Liver (tissue), 9 donors: ENCODE results near the gene GALNT8. TPM values are rescaled to one million over a fixed set of nuclear protein-coding genes. Genes with fewer than 3 reads are reported as not detected.

ENCODE experiments used
- DNase-seq: peaks from one replicate; pipeline ENCODE4 v3.0.0-alpha.2; 2017; ENCODE audit warnings: low spot score
- H3K27ac ChIP-seq, 2 donors: one replicate each; pipeline ENCODE4 v1.7.0; 2013; ENCODE audit warnings: inconsistent platforms in 2 of 2, low read length in 2 of 2, control low read depth in 1 of 2, low read depth in 1 of 2, mild to moderate bottlenecking in 1 of 2
- H3K27me3 ChIP-seq, 4 donors: one replicate each; pipeline versions ENCODE4 v1.6.1 to v1.7.0; 2013; ENCODE audit warnings: low read length in 3 of 4, inconsistent platforms in 1 of 4, mild to moderate bottlenecking in 1 of 4, moderate library complexity in 1 of 4; ENCODE audit not compliant: control insufficient read depth in 4 of 4, insufficient read depth in 4 of 4
- H3K36me3 ChIP-seq, 4 donors: one replicate each; pipeline versions ENCODE4 v1.6.1 to v1.7.0; 2013; ENCODE audit warnings: low read length in 3 of 4, mild to moderate bottlenecking in 3 of 4, low read depth in 1 of 4, moderate library complexity in 1 of 4; ENCODE audit not compliant: control insufficient read depth in 4 of 4, insufficient read depth in 3 of 4
- H3K4me1 ChIP-seq, 4 donors: one replicate each; pipeline versions ENCODE4 v1.6.1 to v1.7.0; 2013; ENCODE audit warnings: low read length in 3 of 4, mild to moderate bottlenecking in 3 of 4, moderate library complexity in 1 of 4; ENCODE audit not compliant: control insufficient read depth in 4 of 4, insufficient read depth in 4 of 4
- H3K4me3 ChIP-seq, 3 donors: one replicate each; pipeline versions ENCODE4 v1.6.1 to v1.7.0; 2013; ENCODE audit warnings: low read length in 3 of 3, control low read depth in 1 of 3, low read depth in 1 of 3, mild to moderate bottlenecking in 1 of 3
- H3K9ac ChIP-seq, 2 donors: one replicate each; pipeline ENCODE4 v1.7.0; 2013; ENCODE audit warnings: low read length in 2 of 2, mild to moderate bottlenecking in 2 of 2, moderate library complexity in 2 of 2, control low read depth in 1 of 2, low read depth in 1 of 2
- H3K9me3 ChIP-seq, 4 donors: one replicate each; pipeline versions ENCODE4 v1.6.1 to v1.7.0; 2013; ENCODE audit warnings: low read length in 3 of 4; ENCODE audit not compliant: control insufficient read depth in 4 of 4
- CTCF ChIP-seq: fragments of 150-350 bp; IDR thresholded peaks from 2 replicates; pipeline ENCODE4 v1.5.1; 2017; ENCODE audit warnings: improper control_type of control experiment, low read depth, low read length; ENCODE audit not compliant: missing input control
- EGR1 ChIP-seq, 2 donors: IDR thresholded peaks; 2 replicates each; pipeline ENCODE4 v1.6.1; 2016 to 2018; ENCODE audit warnings: antibody characterized with exemption in 2 of 2, low read depth in 2 of 2
- FOXA1 ChIP-seq: IDR thresholded peaks from 2 replicates; pipeline ENCODE4 v1.6.1; 2016; ENCODE audit warnings: antibody characterized with exemption
- FOXA2 ChIP-seq: IDR thresholded peaks from 2 replicates; pipeline ENCODE4 v1.6.1; 2016; ENCODE audit warnings: antibody characterized with exemption
- GABPA ChIP-seq, 2 donors: IDR thresholded peaks in 1 of 2; conservative IDR thresholded peaks in 1 of 2; 2 replicates each; pipeline ENCODE4 v1.6.1; 2016; ENCODE audit warnings: antibody characterized with exemption in 2 of 2, mild to moderate bottlenecking in 1 of 2, moderate library complexity in 1 of 2
- HNF4A ChIP-seq, 2 donors: conservative IDR thresholded peaks; 2 replicates each; pipeline ENCODE4 v1.6.1; 2016; ENCODE audit warnings: antibody characterized with exemption in 2 of 2, mild to moderate bottlenecking in 2 of 2
- MAX ChIP-seq: IDR thresholded peaks from 2 replicates; pipeline ENCODE4 v1.6.1; 2016; ENCODE audit warnings: antibody characterized with exemption
- REST ChIP-seq: IDR thresholded peaks from 2 replicates; pipeline ENCODE4 v1.6.1; 2016; ENCODE audit warnings: antibody characterized with exemption, mild to moderate bottlenecking
- SP1 ChIP-seq: IDR thresholded peaks from 2 replicates; pipeline ENCODE4 v1.6.1; 2018; ENCODE audit warnings: antibody characterized with exemption, mild to moderate bottlenecking
- TAF1 ChIP-seq: conservative IDR thresholded peaks from 2 replicates; pipeline ENCODE4 v1.6.1; 2016; ENCODE audit warnings: antibody characterized with exemption, mild to moderate bottlenecking
- YY1 ChIP-seq: IDR thresholded peaks from 2 replicates; pipeline ENCODE4 v1.6.1; 2016; ENCODE audit warnings: antibody characterized with exemption, mild to moderate bottlenecking
- WGBS: extraction: QIAGEN DNeasy Blood & Tissue Kit; methylation state at CpG from one replicate; pipeline ENCODE4 v1.1.7; 2013; 5-methylcytosine and 5-hydroxymethylcytosine counted together
- polyA plus RNA-seq, 2 donors: library from polyadenylated mRNA; stranded (reverse) in 1 of 2; unstranded in 1 of 2; fragments of 200-250 nt in 1 of 2; fragments of >200 nt in 1 of 2; fragmentation: Nextera tagmentation in 1 of 2; extraction: Ambion mirVana in 1 of 2; gene quantifications; one replicate each; pipeline versions ENCODE4 v1.2.1 to v1.2.3, GENCODE V29; 2013 to 2015
- total RNA-seq, 2 donors: library from RNA; depleted of rRNA; stranded (reverse); fragments of >200 nt; gene quantifications; one replicate each; pipeline ENCODE4 v1.2.3, GENCODE V29; 2014
- TF ChIP-seq, protein P1 (sequence below): IDR thresholded peaks from 2 replicates; pipeline ENCODE4 v1.6.1; 2016; ENCODE audit warnings: antibody characterized with exemption
- donor health status: healthy.
- donor health status: healthy.
- donor health status: healthy.
- donor health status: healthy.
- donor health status: healthy.

GALNT8 gene, protein sequence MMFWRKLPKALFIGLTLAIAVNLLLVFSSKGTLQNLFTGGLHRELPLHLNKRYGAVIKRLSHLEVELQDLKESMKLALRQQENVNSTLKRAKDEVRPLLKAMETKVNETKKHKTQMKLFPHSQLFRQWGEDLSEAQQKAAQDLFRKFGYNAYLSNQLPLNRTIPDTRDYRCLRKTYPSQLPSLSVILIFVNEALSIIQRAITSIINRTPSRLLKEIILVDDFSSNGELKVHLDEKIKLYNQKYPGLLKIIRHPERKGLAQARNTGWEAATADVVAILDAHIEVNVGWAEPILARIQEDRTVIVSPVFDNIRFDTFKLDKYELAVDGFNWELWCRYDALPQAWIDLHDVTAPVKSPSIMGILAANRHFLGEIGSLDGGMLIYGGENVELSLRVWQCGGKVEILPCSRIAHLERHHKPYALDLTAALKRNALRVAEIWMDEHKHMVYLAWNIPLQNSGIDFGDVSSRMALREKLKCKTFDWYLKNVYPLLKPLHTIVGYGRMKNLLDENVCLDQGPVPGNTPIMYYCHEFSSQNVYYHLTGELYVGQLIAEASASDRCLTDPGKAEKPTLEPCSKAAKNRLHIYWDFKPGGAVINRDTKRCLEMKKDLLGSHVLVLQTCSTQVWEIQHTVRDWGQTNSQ
- total RNA-seq = under 1 TPM; 0.19 to 0.25 TPM
- under 1 TPM in 1 of 2 donors, not detected in 1; 0.03 TPM for polyA plus RNA-seq

- no peak within 1 kb of the TSS for H3K9ac ChIP-seq
- WGBS = 83% methylated on average over 18 of the region's 18 CpGs
- no peaks in the 10 kb centered on the region for H3K4me1 ChIP-seq
- peaks cover 0 to 2% (median 0%) of the 10 kb centered on the region in 4 donors for H3K36me3 ChIP-seq
- H3K9me3 ChIP-seq = no peaks in the 10 kb centered on the region
- no peak within 1 kb of the TSS for H3K4me3 ChIP-seq
- TF ChIP-seq CTCF (no peak), REST (no peak), HNF4A (conservative IDR thresholded peaks at IDR 0.05) (no peak), YY1 (no peak), FOXA2 (no peak), MAX (no peak), GABPA (IDR thresholded peaks at IDR 0.05 in 1 of 2, conservative IDR thresholded peaks at IDR 0.05 in 1 of 2) (no peak), SP1 (no peak), TAF1 (no peak), FOXA1 (no peak), EGR1 (IDR thresholded peaks at IDR 0.05; ENCODE audit: low read depth in 2 of 2) (no peak)
- TF ChIP-seq, protein P1, sequence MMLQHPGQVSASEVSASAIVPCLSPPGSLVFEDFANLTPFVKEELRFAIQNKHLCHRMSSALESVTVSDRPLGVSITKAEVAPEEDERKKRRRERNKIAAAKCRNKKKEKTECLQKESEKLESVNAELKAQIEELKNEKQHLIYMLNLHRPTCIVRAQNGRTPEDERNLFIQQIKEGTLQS = no peak
- no peak for DNase-seq
- peaks cover 0 to 2% (median 0%) of the 10 kb centered on the region in 4 donors for H3K27me3 ChIP-seq
- no peak within 1 kb of the TSS for H3K27ac ChIP-seq
Measured at GRCh38 chr12:4719821-4720636, at the start of gene GALNT8. Gene GALNT8 (plus strand): TSS chr12:4720400. CDS start chr12:4720678, 278 bp downstream.

- Histone ChIP-seq H3K36me3 (peaks cover 0 to 27% (median 18%) of the 10 kb centered on the region in 4 donors), H3K9ac (no peak overlapping the region), H3K4me1 (no peaks in the 10 kb centered on the region), H3K9me3 (no peaks in the 10 kb centered on the region), H3K4me3 (no peak overlapping the region), H3K27ac (no peak overlapping the region), H3K27me3 (no peaks in the 10 kb centered on the region)
- 68% methylated on average over 2 of the region's 2 CpGs for WGBS
- DNase-seq = no peak
- TF ChIP-seq GABPA (IDR thresholded peaks at IDR 0.05 in 1 of 2, conservative IDR thresholded peaks at IDR 0.05 in 1 of 2) (no peak), HNF4A (conservative IDR thresholded peaks at IDR 0.05) (peak in 1 of 2 donors; percentile 34)
Measured at GRCh38 chr12:4679711-4680110, 40.5 kb upstream of the GALNT8 start.
